NCI-H128 (cell line): ENCODE measurements around the gene PCBP3.
"Not testable (repeated sequence)": the region's sequence is repeated elsewhere in the genome, so short reads cannot be mapped to it uniquely, and the experiment has no call there.

Experiments used
- DNase-seq: peaks from one replicate; lab custom pipeline; 2025; ENCODE audit not compliant: unreplicated experiment; lab: John Stamatoyannopoulos, UW

The PCBP3 gene

GRCh38 chr21:45670731-45671130 is 27.2 kb downstream of the PCBP3 start:
- DNase-seq = no peak

- DNase-seq = not testable (repeated sequence)
These were observed 35.3 kb downstream of the PCBP3 start for GRCh38 chr21:45678790-45679189.

- no peak for DNase-seq
These were observed 36.7 kb downstream of the PCBP3 start for GRCh38 chr21:45680215-45680614.

GRCh38 chr21:45695086-45695485 is 51.6 kb downstream of the PCBP3 start:
- no peak for DNase-seq

GRCh38 chr21:45698493-45699184 is 55.1 kb downstream of the PCBP3 start:
- no peak for DNase-seq

- DNase-seq = no peak
These were observed 55.9 kb downstream of the PCBP3 start for GRCh38 chr21:45699251-45699942.

GRCh38 chr21:45699966-45700365 is 56.4 kb downstream of the PCBP3 start:
- DNase-seq = no peak

GRCh38 chr21:45700461-45700860 is 56.9 kb downstream of the PCBP3 start:
- no peak for DNase-seq

- no peak for DNase-seq
These were observed 61.0 kb downstream of the PCBP3 start for GRCh38 chr21:45704311-45705108.

GRCh38 chr21:45706299-45706698 is 62.8 kb downstream of the PCBP3 start:
- no peak for DNase-seq

GRCh38 chr21:45709173-45709572 is 65.6 kb downstream of the PCBP3 start:
- no peak for DNase-seq

- DNase-seq = no peak
These were observed 66.3 kb downstream of the PCBP3 start for GRCh38 chr21:45709696-45710268.

- not testable (repeated sequence) for DNase-seq
These were observed 66.8 kb downstream of the PCBP3 start for GRCh38 chr21:45710306-45710705.

- DNase-seq = no peak
These were observed 70.1 kb downstream of the PCBP3 start for GRCh38 chr21:45713613-45714012.

- DNase-seq = no peak
These were observed 71.9 kb downstream of the PCBP3 start for GRCh38 chr21:45715441-45715840.

GRCh38 chr21:45718413-45718812 is 74.9 kb downstream of the PCBP3 start:
- DNase-seq = no peak

- no peak for DNase-seq
These were observed 75.8 kb downstream of the PCBP3 start for GRCh38 chr21:45719177-45719802.

- not testable (repeated sequence) for DNase-seq
These were observed 76.7 kb downstream of the PCBP3 start for GRCh38 chr21:45720204-45720603.

GRCh38 chr21:45721671-45722070 is 78.1 kb downstream of the PCBP3 start:
- DNase-seq = no peak

GRCh38 chr21:45723049-45723958 is 79.8 kb downstream of the PCBP3 start:
- no peak for DNase-seq
